Liver (tissue), 9 donors: Measurements from ENCODE around the gene TRIO. TPM values are rescaled to one million over a fixed set of nuclear protein-coding genes. Genes with fewer than 3 reads are reported as not detected.

Experiments used
- DNase-seq: peaks from one replicate; pipeline ENCODE4 v3.0.0-alpha.2; 2017; ENCODE audit warnings: low spot score
- H3K27ac ChIP-seq, 2 donors: one replicate each; pipeline ENCODE4 v1.7.0; 2013; ENCODE audit warnings: inconsistent platforms in 2 of 2, low read length in 2 of 2, control low read depth in 1 of 2, low read depth in 1 of 2, mild to moderate bottlenecking in 1 of 2
- H3K27me3 ChIP-seq, 4 donors: one replicate each; pipeline versions ENCODE4 v1.6.1 to v1.7.0; 2013; ENCODE audit warnings: low read length in 3 of 4, inconsistent platforms in 1 of 4, mild to moderate bottlenecking in 1 of 4, moderate library complexity in 1 of 4; ENCODE audit not compliant: control insufficient read depth in 4 of 4, insufficient read depth in 4 of 4
- H3K36me3 ChIP-seq, 4 donors: one replicate each; pipeline versions ENCODE4 v1.6.1 to v1.7.0; 2013; ENCODE audit warnings: low read length in 3 of 4, mild to moderate bottlenecking in 3 of 4, low read depth in 1 of 4, moderate library complexity in 1 of 4; ENCODE audit not compliant: control insufficient read depth in 4 of 4, insufficient read depth in 3 of 4
- H3K4me1 ChIP-seq, 4 donors: one replicate each; pipeline versions ENCODE4 v1.6.1 to v1.7.0; 2013; ENCODE audit warnings: low read length in 3 of 4, mild to moderate bottlenecking in 3 of 4, moderate library complexity in 1 of 4; ENCODE audit not compliant: control insufficient read depth in 4 of 4, insufficient read depth in 4 of 4
- H3K4me3 ChIP-seq, 3 donors: one replicate each; pipeline versions ENCODE4 v1.6.1 to v1.7.0; 2013; ENCODE audit warnings: low read length in 3 of 3, control low read depth in 1 of 3, low read depth in 1 of 3, mild to moderate bottlenecking in 1 of 3
- H3K9ac ChIP-seq, 2 donors: one replicate each; pipeline ENCODE4 v1.7.0; 2013; ENCODE audit warnings: low read length in 2 of 2, mild to moderate bottlenecking in 2 of 2, moderate library complexity in 2 of 2, control low read depth in 1 of 2, low read depth in 1 of 2
- H3K9me3 ChIP-seq, 4 donors: one replicate each; pipeline versions ENCODE4 v1.6.1 to v1.7.0; 2013; ENCODE audit warnings: low read length in 3 of 4; ENCODE audit not compliant: control insufficient read depth in 4 of 4
- EGR1 ChIP-seq, 2 donors: IDR thresholded peaks; 2 replicates each; pipeline ENCODE4 v1.6.1; 2016 to 2018; ENCODE audit warnings: antibody characterized with exemption in 2 of 2, low read depth in 2 of 2
- FOXA1 ChIP-seq: IDR thresholded peaks from 2 replicates; pipeline ENCODE4 v1.6.1; 2016; ENCODE audit warnings: antibody characterized with exemption
- GABPA ChIP-seq, 2 donors: IDR thresholded peaks in 1 of 2; conservative IDR thresholded peaks in 1 of 2; 2 replicates each; pipeline ENCODE4 v1.6.1; 2016; ENCODE audit warnings: antibody characterized with exemption in 2 of 2, mild to moderate bottlenecking in 1 of 2, moderate library complexity in 1 of 2
- HNF4A ChIP-seq, 2 donors: conservative IDR thresholded peaks; 2 replicates each; pipeline ENCODE4 v1.6.1; 2016; ENCODE audit warnings: antibody characterized with exemption in 2 of 2, mild to moderate bottlenecking in 2 of 2
- HNF4G ChIP-seq: IDR thresholded peaks from 2 replicates; pipeline ENCODE4 v1.6.1; 2016; ENCODE audit warnings: antibody characterized with exemption
- JUND ChIP-seq, 2 donors: IDR thresholded peaks; 2 replicates each; pipeline ENCODE4 v1.6.1; 2016; ENCODE audit warnings: antibody characterized with exemption in 2 of 2
- NR2F2 ChIP-seq: IDR thresholded peaks from 2 replicates; pipeline ENCODE4 v1.6.1; 2016; ENCODE audit warnings: antibody characterized with exemption
- RAD21 ChIP-seq, 2 donors: IDR thresholded peaks; 2 replicates each; pipeline ENCODE4 v1.6.1; 2016; ENCODE audit warnings: antibody characterized with exemption in 2 of 2, mild to moderate bottlenecking in 2 of 2
- RXRA ChIP-seq, 2 donors: IDR thresholded peaks; 2 replicates each; pipeline ENCODE4 v1.6.1; 2017 to 2018; ENCODE audit warnings: antibody characterized with exemption in 2 of 2, mild to moderate bottlenecking in 1 of 2
- SP1 ChIP-seq: IDR thresholded peaks from 2 replicates; pipeline ENCODE4 v1.6.1; 2018; ENCODE audit warnings: antibody characterized with exemption, mild to moderate bottlenecking
- TAF1 ChIP-seq: conservative IDR thresholded peaks from 2 replicates; pipeline ENCODE4 v1.6.1; 2016; ENCODE audit warnings: antibody characterized with exemption, mild to moderate bottlenecking
- YY1 ChIP-seq: IDR thresholded peaks from 2 replicates; pipeline ENCODE4 v1.6.1; 2016; ENCODE audit warnings: antibody characterized with exemption, mild to moderate bottlenecking
- WGBS: extraction: QIAGEN DNeasy Blood & Tissue Kit; methylation state at CpG from one replicate; pipeline ENCODE4 v1.1.7; 2013; 5-methylcytosine and 5-hydroxymethylcytosine counted together
- polyA plus RNA-seq, 2 donors: library from polyadenylated mRNA; stranded (reverse) in 1 of 2; unstranded in 1 of 2; fragments of 200-250 nt in 1 of 2; fragments of >200 nt in 1 of 2; fragmentation: Nextera tagmentation in 1 of 2; extraction: Ambion mirVana in 1 of 2; gene quantifications; one replicate each; pipeline versions ENCODE4 v1.2.1 to v1.2.3, GENCODE V29; 2013 to 2015
- total RNA-seq, 2 donors: library from RNA; depleted of rRNA; stranded (reverse); fragments of >200 nt; gene quantifications; one replicate each; pipeline ENCODE4 v1.2.3, GENCODE V29; 2014
- TF ChIP-seq, protein P1 (sequence below): fragments of 150-350 bp; IDR thresholded peaks from 2 replicates; pipeline ENCODE4 v1.5.1; 2017; ENCODE audit warnings: improper control_type of control experiment, low read depth, low read length; ENCODE audit not compliant: missing input control
- TF ChIP-seq, protein P2 (sequence below): IDR thresholded peaks from 2 replicates; pipeline ENCODE4 v1.6.1; 2016; ENCODE audit warnings: antibody characterized with exemption
- TF ChIP-seq, protein P3 (sequence below): IDR thresholded peaks from 2 replicates; pipeline ENCODE4 v1.6.1; 2016; ENCODE audit warnings: antibody characterized with exemption
- TF ChIP-seq, protein P4 (sequence below): IDR thresholded peaks from 2 replicates; pipeline ENCODE4 v1.6.1; 2016; ENCODE audit warnings: antibody characterized with exemption, mild to moderate bottlenecking
- TF ChIP-seq, protein P5 (sequence below): IDR thresholded peaks from 2 replicates; pipeline ENCODE4 v1.6.1; 2016; ENCODE audit warnings: antibody characterized with exemption
- donor health status: healthy.
- donor health status: healthy.
- donor health status: healthy.
- donor health status: healthy.
- donor health status: healthy.

The TRIO gene
- total and polyA plus RNA-seq, 4 donors, result 8.5 to 86.2 (median 16.0) TPM

DNA sequence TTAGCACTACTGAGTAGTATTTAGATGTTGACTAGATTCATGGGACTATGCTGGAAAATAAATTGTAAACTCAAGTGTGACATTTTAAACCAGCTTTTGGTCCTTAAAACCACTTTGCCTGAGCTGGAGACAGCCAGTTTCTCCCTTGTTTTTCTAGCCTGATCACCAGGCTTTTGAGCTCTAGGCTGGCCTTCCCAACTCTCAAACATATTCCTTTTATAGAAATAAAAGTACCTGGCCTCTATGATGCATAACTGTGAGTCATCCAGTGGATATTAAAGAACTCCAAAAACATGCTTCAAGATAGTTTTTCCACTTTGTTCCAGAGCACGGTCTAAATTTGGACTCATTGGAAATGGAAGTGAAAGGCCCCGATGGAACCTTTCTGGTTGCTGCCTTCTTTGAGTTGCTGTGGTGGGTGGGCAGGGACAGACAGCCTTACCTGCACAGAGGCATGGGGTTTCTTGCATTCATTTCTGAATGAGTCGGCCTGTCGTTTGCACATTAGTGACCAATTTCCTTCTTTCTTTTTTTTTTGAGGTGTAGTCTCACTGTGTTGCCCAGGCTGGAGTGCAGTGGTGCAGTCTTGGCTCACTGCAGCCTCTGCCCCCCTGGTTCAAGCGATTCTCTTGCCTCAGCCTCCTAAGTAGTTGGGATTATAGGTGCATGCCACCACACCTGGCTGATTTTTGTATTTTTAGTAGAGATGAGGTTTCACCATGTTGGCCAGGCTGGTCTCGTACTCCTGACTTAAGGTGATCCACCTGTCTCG is 43.1 kb downstream of the TRIO start:
- 88% methylated on average over 7 of the region's 7 CpGs for WGBS

DNA sequence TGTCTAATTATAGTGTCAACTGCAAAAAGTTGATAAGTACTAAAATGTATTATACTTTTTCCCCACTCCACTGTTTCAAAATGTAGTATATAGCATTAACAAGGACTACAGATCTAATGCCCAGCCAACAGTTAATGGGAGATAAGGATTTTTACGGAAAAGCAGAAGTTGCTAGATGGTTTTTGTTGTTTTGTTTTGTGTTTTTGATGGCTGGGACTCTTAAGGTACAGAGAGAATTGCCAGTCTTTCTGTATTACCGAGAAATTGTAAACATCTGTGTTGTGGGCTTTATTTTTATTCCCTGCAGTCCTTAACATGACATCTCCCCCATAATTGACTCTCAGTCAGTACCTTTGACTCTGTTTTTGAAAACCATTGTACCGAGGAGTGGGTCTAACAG is 44.0 kb downstream of the TRIO start:
- Histone ChIP-seq H3K9me3 (no peaks in the 10 kb centered on the region), H3K36me3 (no peaks in the 10 kb centered on the region), H3K4me3 (no peak overlapping the region), H3K27me3 (no peaks in the 10 kb centered on the region), H3K4me1 (peaks cover 3 to 30% (median 15%) of the 10 kb centered on the region in 4 donors), H3K9ac (no peak overlapping the region), H3K27ac (no peak overlapping the region)
- no peak for DNase-seq
- 86% methylated on average over 3 of the region's 3 CpGs for WGBS
- TF ChIP-seq SP1 (no peak), GABPA (IDR thresholded peaks at IDR 0.05 in 1 of 2, conservative IDR thresholded peaks at IDR 0.05 in 1 of 2) (no peak), RAD21 (IDR thresholded peaks at IDR 0.05) (no peak), FOXA1 (no peak), TAF1 (no peak), YY1 (no peak), EGR1 (IDR thresholded peaks at IDR 0.05; ENCODE audit: low read depth in 2 of 2) (no peak), HNF4G (no peak), NR2F2 (no peak), JUND (IDR thresholded peaks at IDR 0.05) (no peak), RXRA (IDR thresholded peaks at IDR 0.05) (no peak)
- TF ChIP-seq, protein P1, sequence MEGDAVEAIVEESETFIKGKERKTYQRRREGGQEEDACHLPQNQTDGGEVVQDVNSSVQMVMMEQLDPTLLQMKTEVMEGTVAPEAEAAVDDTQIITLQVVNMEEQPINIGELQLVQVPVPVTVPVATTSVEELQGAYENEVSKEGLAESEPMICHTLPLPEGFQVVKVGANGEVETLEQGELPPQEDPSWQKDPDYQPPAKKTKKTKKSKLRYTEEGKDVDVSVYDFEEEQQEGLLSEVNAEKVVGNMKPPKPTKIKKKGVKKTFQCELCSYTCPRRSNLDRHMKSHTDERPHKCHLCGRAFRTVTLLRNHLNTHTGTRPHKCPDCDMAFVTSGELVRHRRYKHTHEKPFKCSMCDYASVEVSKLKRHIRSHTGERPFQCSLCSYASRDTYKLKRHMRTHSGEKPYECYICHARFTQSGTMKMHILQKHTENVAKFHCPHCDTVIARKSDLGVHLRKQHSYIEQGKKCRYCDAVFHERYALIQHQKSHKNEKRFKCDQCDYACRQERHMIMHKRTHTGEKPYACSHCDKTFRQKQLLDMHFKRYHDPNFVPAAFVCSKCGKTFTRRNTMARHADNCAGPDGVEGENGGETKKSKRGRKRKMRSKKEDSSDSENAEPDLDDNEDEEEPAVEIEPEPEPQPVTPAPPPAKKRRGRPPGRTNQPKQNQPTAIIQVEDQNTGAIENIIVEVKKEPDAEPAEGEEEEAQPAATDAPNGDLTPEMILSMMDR, result no peak
- TF ChIP-seq, protein P2, sequence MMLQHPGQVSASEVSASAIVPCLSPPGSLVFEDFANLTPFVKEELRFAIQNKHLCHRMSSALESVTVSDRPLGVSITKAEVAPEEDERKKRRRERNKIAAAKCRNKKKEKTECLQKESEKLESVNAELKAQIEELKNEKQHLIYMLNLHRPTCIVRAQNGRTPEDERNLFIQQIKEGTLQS, result no peak
- TF ChIP-seq, protein P3, sequence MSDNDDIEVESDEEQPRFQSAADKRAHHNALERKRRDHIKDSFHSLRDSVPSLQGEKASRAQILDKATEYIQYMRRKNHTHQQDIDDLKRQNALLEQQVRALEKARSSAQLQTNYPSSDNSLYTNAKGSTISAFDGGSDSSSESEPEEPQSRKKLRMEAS, result no peak
- TF ChIP-seq, protein P4, sequence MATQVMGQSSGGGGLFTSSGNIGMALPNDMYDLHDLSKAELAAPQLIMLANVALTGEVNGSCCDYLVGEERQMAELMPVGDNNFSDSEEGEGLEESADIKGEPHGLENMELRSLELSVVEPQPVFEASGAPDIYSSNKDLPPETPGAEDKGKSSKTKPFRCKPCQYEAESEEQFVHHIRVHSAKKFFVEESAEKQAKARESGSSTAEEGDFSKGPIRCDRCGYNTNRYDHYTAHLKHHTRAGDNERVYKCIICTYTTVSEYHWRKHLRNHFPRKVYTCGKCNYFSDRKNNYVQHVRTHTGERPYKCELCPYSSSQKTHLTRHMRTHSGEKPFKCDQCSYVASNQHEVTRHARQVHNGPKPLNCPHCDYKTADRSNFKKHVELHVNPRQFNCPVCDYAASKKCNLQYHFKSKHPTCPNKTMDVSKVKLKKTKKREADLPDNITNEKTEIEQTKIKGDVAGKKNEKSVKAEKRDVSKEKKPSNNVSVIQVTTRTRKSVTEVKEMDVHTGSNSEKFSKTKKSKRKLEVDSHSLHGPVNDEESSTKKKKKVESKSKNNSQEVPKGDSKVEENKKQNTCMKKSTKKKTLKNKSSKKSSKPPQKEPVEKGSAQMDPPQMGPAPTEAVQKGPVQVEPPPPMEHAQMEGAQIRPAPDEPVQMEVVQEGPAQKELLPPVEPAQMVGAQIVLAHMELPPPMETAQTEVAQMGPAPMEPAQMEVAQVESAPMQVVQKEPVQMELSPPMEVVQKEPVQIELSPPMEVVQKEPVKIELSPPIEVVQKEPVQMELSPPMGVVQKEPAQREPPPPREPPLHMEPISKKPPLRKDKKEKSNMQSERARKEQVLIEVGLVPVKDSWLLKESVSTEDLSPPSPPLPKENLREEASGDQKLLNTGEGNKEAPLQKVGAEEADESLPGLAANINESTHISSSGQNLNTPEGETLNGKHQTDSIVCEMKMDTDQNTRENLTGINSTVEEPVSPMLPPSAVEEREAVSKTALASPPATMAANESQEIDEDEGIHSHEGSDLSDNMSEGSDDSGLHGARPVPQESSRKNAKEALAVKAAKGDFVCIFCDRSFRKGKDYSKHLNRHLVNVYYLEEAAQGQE, result no peak

More for the DNA sequence above, 43.1 kb downstream of the TRIO start:
- Histone ChIP-seq H3K27me3 (no peaks in the 10 kb centered on the region), H3K27ac (no peak overlapping the region), H3K4me1 (peaks cover 3 to 30% (median 15%) of the 10 kb centered on the region in 4 donors), H3K36me3 (no peaks in the 10 kb centered on the region), H3K9me3 (no peaks in the 10 kb centered on the region), H3K4me3 (no peak overlapping the region), H3K9ac (no peak overlapping the region)
- TF ChIP-seq RAD21 (IDR thresholded peaks at IDR 0.05) (no peak), HNF4G (no peak), EGR1 (IDR thresholded peaks at IDR 0.05; ENCODE audit: low read depth in 2 of 2) (no peak), YY1 (no peak), NR2F2 (no peak), HNF4A (conservative IDR thresholded peaks at IDR 0.05) (no peak), JUND (IDR thresholded peaks at IDR 0.05) (no peak), RXRA (IDR thresholded peaks at IDR 0.05) (no peak), SP1 (no peak)
- TF ChIP-seq, protein P5, sequence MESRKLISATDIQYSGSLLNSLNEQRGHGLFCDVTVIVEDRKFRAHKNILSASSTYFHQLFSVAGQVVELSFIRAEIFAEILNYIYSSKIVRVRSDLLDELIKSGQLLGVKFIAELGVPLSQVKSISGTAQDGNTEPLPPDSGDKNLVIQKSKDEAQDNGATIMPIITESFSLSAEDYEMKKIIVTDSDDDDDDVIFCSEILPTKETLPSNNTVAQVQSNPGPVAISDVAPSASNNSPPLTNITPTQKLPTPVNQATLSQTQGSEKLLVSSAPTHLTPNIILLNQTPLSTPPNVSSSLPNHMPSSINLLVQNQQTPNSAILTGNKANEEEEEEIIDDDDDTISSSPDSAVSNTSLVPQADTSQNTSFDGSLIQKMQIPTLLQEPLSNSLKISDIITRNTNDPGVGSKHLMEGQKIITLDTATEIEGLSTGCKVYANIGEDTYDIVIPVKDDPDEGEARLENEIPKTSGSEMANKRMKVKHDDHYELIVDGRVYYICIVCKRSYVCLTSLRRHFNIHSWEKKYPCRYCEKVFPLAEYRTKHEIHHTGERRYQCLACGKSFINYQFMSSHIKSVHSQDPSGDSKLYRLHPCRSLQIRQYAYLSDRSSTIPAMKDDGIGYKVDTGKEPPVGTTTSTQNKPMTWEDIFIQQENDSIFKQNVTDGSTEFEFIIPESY, result no peak
- TF ChIP-seq, protein P1, result no peak
- DNase-seq, result no peak
